Ovary (tissue), 9 donors: ENCODE data around the gene RPL19. TPM values are rescaled to one million over a fixed set of nuclear protein-coding genes. Genes with fewer than 3 reads are reported as not detected.

ENCODE experiments used
- DNase-seq, 5 donors: peaks; one replicate each; pipeline ENCODE4 v3.0.0-alpha.2; 2019 to 2020
- H3K27ac ChIP-seq, 2 donors: fragments of 200-600 bp; one replicate each; pipeline versions ENCODE4 v1.5.1 to v1.8.0; 2019 to 2022
- H3K27me3 ChIP-seq: fragments of 200-600 bp; one replicate; pipeline ENCODE4 v1.8.0; 2022
- H3K36me3 ChIP-seq: fragments of 200-600 bp; sonication (generic); one replicate; pipeline ENCODE4 v1.5.1; 2019
- H3K4me1 ChIP-seq: one replicate; pipeline ENCODE4 v1.8.1; 2013; ENCODE audit warnings: mild to moderate bottlenecking, moderate library complexity; ENCODE audit not compliant: insufficient read depth
- H3K4me3 ChIP-seq: fragments of 200-600 bp; sonication (generic); one replicate; pipeline ENCODE4 v1.5.1; 2017
- H3K9me3 ChIP-seq, 2 donors: fragments of 200-600 bp in 1 of 2; sonication (generic) in 1 of 2; one replicate each; pipeline versions ENCODE4 v1.5.1 to v1.8.1; 2013 to 2019; ENCODE audit warnings: mild to moderate bottlenecking in 1 of 2, moderate library complexity in 1 of 2
- CTCF ChIP-seq, 3 donors: fragments of 450-650 bp in 2 of 3; fragments of 200-600 bp in 1 of 3; IDR thresholded peaks; one replicate each; pipeline versions ENCODE4 v1.5.1 to v1.8.0; 2016 to 2022; ENCODE audit warnings: antibody characterized with exemption in 3 of 3, mild to moderate bottlenecking in 1 of 3
- EP300 ChIP-seq: sonication (generic); formaldehyde crosslinking; IDR thresholded peaks from one replicate; pipeline ENCODE4 v1.6.1; 2017; ENCODE audit warnings: antibody characterized with exemption
- POLR2A ChIP-seq: fragments of 450-650 bp; IDR thresholded peaks from one replicate; pipeline ENCODE4 v1.6.1; 2017; ENCODE audit warnings: antibody characterized with exemption, mild to moderate bottlenecking, moderate library complexity
- WGBS, 3 donors: extraction: QIAGEN DNeasy Blood & Tissue Kit in 1 of 3; methylation state at CpG; one replicate each; pipeline versions ENCODE4 v1.1.5 to v1.1.7; 2013 to 2017; 5-methylcytosine and 5-hydroxymethylcytosine counted together
- intact Hi-C, 4 donors: fragments of 100-400 bp; cut with DNase I; formaldehyde crosslinking; loops; one replicate each; pipeline versions ENCODE4 v1.11.0 to v1.15.1; 2022 to 2023
- polyA plus RNA-seq, 2 donors: library from polyadenylated mRNA; stranded (reverse); fragments of 200-250 nt in 1 of 2; fragments of 350-450 nt in 1 of 2; fragmentation: Illumina TruSeq in 1 of 2; extraction: RNeasy Lipid Tissue Mini Kit (QIAGEN cat#74804) in 1 of 2; gene quantifications; one replicate each; pipeline ENCODE4 v1.2.3, GENCODE V29; 2013 to 2014
- total RNA-seq, 7 donors: library from RNA; depleted of rRNA in 2 of 7; stranded (reverse); fragments of >200 nt in 2 of 7; fragmentation: NEBNext Ultra II Directional in 3 of 7; extraction: Animal tissue kit (Norgen Biotek cat#: 25700) in 3 of 7; gene quantifications; one replicate each; pipeline versions ENCODE4 v1.1.0 to v1.2.4, GENCODE V29; 2016 to 2023
- donor health status: DM: no; HTN: no; CAD: no; lungs with moderate emphysema.
- donor health status: DM: no; HTN: no; CAD: no.
- donor health status: Bipolar disorder and iron deficiency.
- donor health status: DM: yes; HTN: yes; CAD: no.
- donor health status: DM: no; HTN: no; CAD: no.
- donor health status: DM: yes; HTN: yes; CAD: no.

Gene RPL19
- total and polyA plus RNA-seq, 9 donors, result 2,272 to 5,697 (median 3,184) TPM

GRCh38 chr17:39161962-39162361 is 38.1 kb upstream of the RPL19 start:
- Histone ChIP-seq H3K27me3 (no peaks in the 10 kb centered on the region), H3K36me3 (no peaks in the 10 kb centered on the region), H3K4me3 (no peak overlapping the region), H3K27ac (no peak overlapping the region), H3K4me1 (no peaks in the 10 kb centered on the region), H3K9me3 (no peaks in the 10 kb centered on the region)
- no peak for DNase-seq
- intact Hi-C loops, result loop anchor here in 3 of 4 donors (5.0 to 10.0 kb wide), 2 partner anchors 73 to 80 kb away; no protein-coding TSS in a partner anchor
- TF ChIP-seq EP300, result no peak
- no peak for TF ChIP-seq CTCF (IDR thresholded peaks at IDR 0.05)
- TF ChIP-seq POLR2A, result no peak
- 77 to 82% (median 78%) methylated on average over 2 of the region's 2 CpGs for WGBS, 3 donors

- Histone ChIP-seq H3K36me3 (no peaks in the 10 kb centered on the region), H3K27me3 (no peaks in the 10 kb centered on the region), H3K4me1 (no peaks in the 10 kb centered on the region), H3K9me3 (no peaks in the 10 kb centered on the region), H3K27ac (no peak overlapping the region), H3K4me3 (peak overlapping the region; percentile 43)
- WGBS, 3 donors, result 0 to 1% (median 1%) methylated on average over 15 of the region's 15 CpGs
- intact Hi-C loops, result loop anchor here in 3 of 4 donors (5.0 to 10.0 kb wide), 2 partner anchors 70 to 78 kb away; no protein-coding TSS in a partner anchor
- TF ChIP-seq POLR2A (no peak), CTCF (IDR thresholded peaks at IDR 0.05) (peak; percentile 28 to 55 (median 47))
- DNase-seq, result peak; percentile 70 to 86 (median 83)
Observed at GRCh38 chr17:39164675-39165143, 35.4 kb upstream of the RPL19 start.

- H3K27me3 ChIP-seq, result no peaks in the 10 kb centered on the region
- TF ChIP-seq POLR2A (no peak), EP300 (no peak), CTCF (IDR thresholded peaks at IDR 0.05) (no peak)
- H3K27ac ChIP-seq, result no peak overlapping the region
- no peaks in the 10 kb centered on the region for H3K9me3 ChIP-seq
- WGBS, 3 donors, result 3 to 10% (median 4%) methylated on average over 45 to 51 of the region's 51 CpGs
- DNase-seq, result no peak
- H3K4me3 ChIP-seq, result peak overlapping the region; percentile 43
- no peaks in the 10 kb centered on the region for H3K36me3 ChIP-seq
- intact Hi-C loops, result loop anchor here in 1 of 4 donors (10.0 kb wide), 1 partner anchor 69 kb away; no protein-coding TSS in a partner anchor
- H3K4me1 ChIP-seq, result no peaks in the 10 kb centered on the region
Observed at GRCh38 chr17:39165178-39165840, 34.8 kb upstream of the RPL19 start.

- intact Hi-C loops, result loop anchor here in 1 of 4 donors (10.0 kb wide), 1 partner anchor 69 kb away; no protein-coding TSS in a partner anchor
- WGBS, 3 donors, result 61 to 65% (median 64%) methylated on average over 15 to 17 of the region's 17 CpGs
- no peak for DNase-seq
- H3K9me3 ChIP-seq, result no peaks in the 10 kb centered on the region
- no peaks in the 10 kb centered on the region for H3K27me3 ChIP-seq
- no peaks in the 10 kb centered on the region for H3K4me1 ChIP-seq
- TF ChIP-seq EP300, result no peak
- TF ChIP-seq CTCF (IDR thresholded peaks at IDR 0.05), result no peak
- TF ChIP-seq POLR2A, result no peak
- no peaks in the 10 kb centered on the region for H3K36me3 ChIP-seq
- H3K27ac ChIP-seq, result no peak within 1 kb of the TSS
- peak within 1 kb of the TSS; percentile 43 for H3K4me3 ChIP-seq
Observed at GRCh38 chr17:39165841-39166349, 34.2 kb upstream of the RPL19 start, which contains the start of gene ARL5C. ARL5C (minus strand) TSS chr17:39166161; CDS start chr17:39165760, 401 bp downstream.
